HG03039 (cell line): Measurements from ENCODE around the gene KCNK3.
"Not testable (repeated sequence)": the region's sequence is repeated elsewhere in the genome, so short reads cannot be mapped to it uniquely, and the experiment has no call there.

Experiments
- ATAC-seq: cut with Tn5 transposase; IDR thresholded peaks from one replicate; pipeline ENCODE4 v1.9.1; 2021; ENCODE audit warnings: mild to moderate bottlenecking, moderate library complexity; ENCODE audit not compliant: unreplicated experiment

Gene KCNK3

DNA sequence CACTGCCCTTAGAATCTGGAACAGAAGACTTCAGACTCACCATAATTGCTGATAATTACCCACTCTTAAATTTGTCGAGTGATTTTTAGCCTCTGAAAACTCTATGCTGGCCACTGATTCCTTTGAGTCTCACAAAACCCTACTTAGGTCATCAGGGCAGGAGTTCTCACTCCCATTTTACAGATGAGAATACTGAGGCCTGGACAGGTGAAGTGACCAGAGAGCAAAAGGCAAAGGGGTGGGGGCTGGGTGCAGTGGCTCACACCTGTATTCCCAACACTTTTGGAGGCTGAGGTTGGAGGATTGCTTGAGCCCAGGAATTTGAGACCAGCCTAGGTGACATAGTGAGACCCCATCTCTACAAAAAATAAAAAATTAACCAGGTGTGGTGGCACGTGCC, 36.8 kb downstream of the KCNK3 start:
- ATAC-seq: no peak

DNA sequence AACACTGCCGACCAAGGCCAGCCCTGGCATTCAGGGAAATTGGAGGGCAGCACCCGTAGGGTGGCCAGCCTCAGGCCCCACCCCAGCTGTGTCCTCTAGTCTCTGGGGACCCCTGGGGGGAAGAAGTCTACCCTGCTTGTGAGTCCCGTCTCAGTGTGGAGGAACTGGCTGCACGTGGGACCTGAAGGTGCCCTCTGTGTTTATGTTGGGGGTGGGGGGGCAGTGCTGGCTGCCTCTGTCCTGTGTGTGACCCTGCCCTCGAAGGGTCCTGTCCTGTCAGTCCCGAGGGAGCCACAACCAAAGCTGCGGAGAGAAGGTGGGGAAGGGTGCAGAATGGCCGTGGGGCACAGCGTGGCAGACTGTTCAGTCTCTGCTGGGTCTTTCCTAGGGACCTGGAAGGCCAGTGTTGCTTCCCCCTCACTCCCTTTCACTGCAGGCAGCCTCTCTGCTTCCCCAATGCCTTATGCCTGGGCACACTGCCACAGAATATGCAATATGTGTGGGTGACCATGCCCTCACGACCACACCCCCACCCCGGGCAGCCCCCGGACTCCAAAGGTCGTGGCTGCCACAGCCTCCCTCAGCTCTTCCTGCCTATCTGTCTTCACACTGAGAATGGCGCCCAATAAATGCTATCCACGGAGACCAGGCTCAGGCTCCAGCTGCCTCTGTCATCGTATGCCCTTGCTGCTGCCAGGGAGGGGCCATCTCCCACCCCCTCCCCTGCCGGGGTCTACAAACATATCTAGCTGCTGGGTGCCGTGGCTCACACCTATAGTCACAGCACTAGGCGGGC, 38.2 kb downstream of the KCNK3 start:
- ATAC-seq: no peak

GRCh38 chr2:26731714-26732113, 39.2 kb downstream of the KCNK3 start:
- no peak for ATAC-seq

DNA sequence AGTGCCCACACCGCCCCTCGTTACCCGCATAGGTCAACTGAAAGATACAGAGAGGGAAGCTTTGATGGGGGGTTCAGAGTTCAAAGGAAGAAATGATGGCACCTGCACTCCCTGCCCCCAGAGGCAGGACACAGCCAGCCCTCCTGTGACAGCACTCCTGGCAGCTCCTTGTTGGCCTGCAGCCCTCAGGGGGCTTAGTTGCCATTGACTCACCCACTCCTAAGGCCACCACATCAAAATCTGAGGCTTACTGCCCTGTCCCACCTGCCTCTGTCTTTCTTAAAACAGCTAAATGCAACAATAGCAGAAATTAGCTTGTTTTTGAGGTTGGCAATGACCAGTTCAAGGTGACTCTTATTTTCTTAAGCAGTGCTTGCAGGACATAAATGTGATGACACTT, 39.9 kb downstream of the KCNK3 start:
- ATAC-seq: no peak

GRCh38 chr2:26733413-26733812, 40.9 kb downstream of the KCNK3 start:
- ATAC-seq: no peak

GRCh38 chr2:26735097-26735496, 42.6 kb downstream of the KCNK3 start:
- ATAC-seq: no peak

DNA sequence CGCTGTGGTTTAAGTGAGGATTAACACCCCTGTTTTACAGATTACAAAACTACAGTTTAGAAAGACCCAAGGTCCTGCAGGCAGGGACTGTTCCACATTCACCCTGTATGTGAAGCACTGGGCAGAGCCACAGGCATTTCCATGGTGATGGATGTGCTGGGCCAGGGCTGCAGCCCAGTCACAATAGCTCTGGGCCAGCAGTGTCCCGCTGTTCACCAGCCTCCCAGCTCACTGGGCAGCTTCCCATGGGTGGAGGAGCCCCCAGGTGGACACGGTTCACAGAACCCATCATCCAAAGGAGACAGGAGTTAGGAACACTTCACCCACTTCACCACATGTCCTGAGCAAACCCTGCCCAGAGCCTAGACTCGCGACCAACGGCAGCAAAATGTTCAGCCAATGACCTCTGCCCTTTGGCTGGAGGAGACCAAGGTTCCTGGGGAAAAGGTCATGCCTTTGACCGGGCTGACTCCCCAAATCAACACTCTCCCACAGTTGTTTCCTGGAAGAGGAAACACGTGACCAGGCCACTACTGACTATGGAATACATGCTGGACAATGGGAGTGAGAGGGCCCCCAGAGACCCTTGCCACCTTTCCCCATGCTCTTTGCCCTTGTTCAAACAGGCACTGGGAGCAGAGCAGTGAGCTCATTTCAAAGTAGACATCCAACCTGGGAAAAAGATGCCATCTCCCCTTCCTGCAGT, 43.5 kb downstream of the KCNK3 start:
- no peak for ATAC-seq

GRCh38 chr2:26737221-26737620, 44.7 kb downstream of the KCNK3 start:
- no peak for ATAC-seq

DNA sequence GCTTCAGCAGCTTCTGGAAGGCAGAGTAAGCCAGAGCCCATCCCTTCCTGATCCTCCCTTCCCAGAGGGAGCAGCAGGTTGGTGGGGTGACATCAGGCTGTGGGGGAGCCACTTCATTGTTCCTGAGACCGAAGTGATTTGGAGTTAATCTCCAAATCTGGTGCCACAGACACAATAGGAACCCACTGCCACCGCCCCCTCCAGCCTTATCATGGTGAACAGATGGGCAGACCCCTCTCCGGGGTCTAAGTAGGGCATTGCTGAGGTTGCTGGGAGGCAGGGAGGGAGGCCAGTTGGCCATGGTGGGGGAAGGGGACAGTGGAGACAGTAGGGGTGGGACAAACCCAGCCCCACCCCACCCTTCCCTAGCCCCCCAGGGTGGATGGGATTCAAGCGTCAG, 46.0 kb downstream of the KCNK3 start:
- no peak for ATAC-seq

- ATAC-seq: no peak
Observed at GRCh38 chr2:26739514-26739913, 47.0 kb downstream of the KCNK3 start.

- ATAC-seq: no peak
Observed at GRCh38 chr2:26740346-26740745, 47.8 kb downstream of the KCNK3 start.

- no peak for ATAC-seq
Observed at GRCh38 chr2:26740890-26741302, 48.4 kb downstream of the KCNK3 start.

DNA sequence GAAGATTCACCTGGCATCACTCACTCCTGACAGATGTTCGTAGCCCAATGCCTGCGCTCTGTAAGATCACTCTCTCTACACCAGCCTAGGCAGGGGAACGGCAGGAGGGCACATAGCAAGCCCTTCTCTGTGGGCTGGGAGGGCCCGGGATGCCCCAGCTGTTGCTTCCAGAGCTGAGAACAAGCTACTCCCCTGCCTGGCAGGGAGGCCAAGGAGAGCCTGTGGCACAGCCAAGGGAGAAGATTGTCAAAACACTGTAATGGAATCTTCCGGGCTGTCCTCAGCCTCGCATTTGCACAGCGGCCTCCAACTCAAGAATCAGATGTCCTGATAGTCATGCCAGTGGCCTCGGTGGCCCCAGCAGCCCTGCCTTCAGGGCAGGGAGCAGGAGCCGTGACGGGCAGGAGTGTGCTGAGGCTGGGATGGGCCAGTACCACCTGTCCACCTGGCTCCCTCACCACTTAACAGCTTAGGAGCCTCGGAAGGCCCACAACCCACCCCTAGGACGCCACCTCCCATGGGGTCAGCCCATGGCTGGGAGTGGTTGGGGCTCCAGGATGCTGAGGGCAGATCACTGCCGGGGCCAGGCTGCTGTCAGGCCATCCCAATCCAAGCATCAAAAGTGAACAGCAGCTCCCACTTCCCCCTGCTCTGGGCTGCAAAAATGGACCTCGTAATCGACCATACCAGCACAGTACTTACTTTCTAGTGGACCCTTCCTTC, 49.7 kb downstream of the KCNK3 start:
- ATAC-seq: no peak

DNA sequence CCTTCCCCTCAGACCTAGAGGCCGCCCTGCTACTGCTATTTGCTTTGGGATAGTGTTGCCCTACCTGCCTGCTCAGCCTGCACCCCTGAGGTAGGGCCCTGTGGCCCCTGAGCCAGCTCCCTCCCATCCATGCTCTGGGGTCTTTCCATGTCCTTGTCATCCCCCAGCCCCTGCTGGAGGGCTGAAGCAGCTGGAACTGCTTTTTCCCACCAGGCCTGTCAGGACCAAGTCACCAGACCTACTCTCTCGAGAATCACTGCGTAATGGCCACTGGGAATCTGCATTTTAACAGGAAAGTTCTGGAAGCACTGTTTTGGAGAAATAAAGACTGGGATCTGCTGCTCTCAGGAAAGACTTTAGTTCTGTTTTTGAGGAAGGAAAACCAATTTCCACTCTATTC, 51.3 kb downstream of the KCNK3 start:
- no peak for ATAC-seq

DNA sequence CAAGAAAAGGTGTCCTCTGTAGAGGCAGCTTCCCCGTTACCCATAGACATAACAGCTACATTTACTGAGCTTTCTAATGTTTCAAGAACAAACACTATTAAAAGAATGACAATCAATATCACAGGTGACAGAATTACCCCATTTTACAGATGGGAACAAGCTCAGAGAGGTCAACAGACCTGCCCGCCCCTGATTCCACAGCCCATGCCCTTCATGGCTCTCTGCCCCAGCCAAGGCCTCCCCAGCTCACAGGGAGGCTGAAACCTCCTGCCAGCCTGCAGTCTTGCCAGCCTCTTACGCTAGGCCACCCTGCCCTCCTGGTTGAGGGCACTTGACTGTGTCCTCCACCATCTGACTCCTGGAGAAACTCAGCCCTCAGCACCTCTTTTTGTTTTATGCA, 52.4 kb downstream of the KCNK3 start:
- no peak for ATAC-seq

DNA sequence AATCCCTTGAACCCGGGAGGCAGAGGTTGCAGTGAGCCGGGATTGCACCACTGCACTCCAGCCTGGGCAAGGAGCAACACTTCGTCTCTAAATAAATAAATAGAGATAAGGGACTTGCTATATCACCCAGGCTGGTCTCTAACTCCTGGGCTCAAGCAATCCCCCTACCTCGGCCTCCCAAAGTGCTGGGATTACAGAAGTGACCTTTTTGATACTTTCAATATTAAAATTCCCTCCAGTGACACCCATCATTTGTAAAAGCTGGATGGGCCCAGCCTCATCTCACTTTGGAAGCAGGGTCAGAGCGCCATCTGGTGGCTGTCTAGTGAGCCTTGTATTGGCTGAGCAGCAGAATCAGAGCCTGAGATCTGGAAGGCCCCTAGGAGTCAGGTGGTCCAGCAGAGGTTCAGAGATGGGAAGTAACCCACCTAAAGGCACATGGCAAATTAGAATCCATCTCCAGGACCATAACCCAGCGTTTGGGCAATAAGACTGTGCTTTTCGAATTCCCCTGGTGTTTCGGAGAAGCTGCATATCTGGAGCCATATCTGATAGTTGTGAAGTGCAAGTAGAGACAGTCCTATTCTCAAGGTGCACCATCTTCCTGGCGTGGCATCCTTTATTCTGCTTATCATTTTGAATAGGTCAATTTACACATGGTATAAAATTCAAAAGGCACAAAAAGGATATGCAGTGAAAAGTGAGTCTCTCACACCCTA, 53.2 kb downstream of the KCNK3 start:
- no peak for ATAC-seq

- ATAC-seq: no peak
Observed at GRCh38 chr2:26746934-26747333, 54.4 kb downstream of the KCNK3 start.

DNA sequence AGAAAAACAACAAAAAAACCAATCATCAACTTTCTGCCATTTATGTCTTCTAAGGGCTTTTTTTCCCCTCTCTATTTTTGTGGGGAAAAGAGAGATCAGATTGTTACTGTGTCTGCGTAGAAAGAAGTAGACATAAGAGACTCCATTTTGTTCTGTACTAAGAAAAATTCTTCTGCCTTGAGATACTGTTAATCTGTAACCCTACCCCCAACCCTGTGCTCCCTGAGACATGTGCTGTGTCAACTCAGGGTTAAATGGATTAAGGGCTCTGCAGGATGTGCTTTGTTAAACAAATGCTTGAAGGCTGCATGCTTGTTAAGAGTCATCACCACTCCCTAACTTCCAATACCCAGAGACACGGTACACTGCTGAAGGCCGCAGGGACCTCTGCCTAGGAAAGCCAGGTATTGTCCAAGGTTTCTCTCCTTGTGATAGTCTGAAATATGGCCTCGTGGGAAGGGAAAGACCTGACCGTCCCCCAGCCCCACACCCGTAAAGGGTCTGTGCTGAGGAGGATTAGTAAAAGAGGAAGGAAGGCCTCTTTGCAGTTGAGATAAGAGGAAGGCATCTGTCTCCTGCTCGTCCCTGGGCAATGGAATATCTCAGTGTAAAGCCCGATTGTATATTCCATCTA, 57.4 kb downstream of the KCNK3 start:
- ATAC-seq: not testable (repeated sequence)

DNA sequence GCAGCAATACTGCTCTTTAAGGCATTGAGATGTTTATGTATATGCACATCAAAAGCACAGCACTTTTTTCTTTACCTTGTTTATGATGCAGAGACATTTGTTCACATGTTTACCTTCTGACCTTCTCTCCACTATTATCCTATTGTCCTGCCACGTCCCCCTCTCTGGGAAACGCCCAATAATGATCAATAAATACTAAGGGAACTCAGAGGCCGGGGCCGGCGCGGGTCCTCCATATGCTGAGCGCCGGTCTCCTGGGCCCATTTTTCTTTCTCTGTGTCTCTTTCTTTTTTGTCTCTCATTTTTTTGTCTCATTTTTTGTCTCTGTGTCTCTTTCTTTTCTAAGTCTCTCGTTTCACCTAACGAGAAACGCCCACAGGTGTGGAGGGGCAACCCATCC, 57.9 kb downstream of the KCNK3 start:
- ATAC-seq: not testable (repeated sequence)

DNA sequence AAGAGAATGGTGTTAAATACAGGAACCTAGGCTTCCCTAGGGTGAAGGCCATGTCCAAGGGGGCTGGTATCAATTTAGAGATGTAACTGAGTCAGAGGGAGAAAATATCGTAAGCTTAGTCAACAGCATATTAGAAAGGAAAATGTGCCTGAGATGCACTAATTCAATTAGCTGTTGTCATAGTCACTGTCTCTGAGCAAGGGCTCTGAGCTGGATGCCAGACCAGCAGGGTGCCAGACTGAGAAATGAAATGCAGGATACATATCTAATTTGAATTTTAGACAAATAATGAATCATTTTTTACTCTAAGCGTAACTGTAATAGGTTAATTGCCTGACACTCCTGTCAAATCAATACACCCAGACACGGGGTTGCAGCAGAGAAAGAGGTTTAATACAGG, 60.1 kb downstream of the KCNK3 start:
- no peak for ATAC-seq

DNA sequence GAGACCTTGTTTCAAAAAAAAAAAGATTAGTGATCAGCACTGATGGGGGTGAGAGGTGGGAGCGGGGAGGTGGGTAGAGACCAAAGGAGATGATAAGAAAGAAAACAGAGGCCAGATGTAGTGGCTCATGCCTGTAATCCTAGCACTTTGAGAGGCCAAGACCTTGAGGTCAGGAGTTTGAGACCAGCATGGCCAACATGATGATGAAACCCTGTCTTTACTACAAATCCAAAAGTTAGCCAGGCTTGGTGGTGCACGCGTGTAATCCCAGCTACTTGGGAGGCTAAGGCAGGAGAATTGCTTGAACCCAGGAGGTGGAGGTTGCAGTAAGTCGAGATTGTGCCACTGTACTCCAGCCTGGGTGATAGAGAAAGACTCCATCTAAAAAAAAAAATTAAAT, 62.0 kb downstream of the KCNK3 start:
- ATAC-seq: no peak
